Measurements from ENCODE around the gene MRAS.

Gene MRAS

DNA sequence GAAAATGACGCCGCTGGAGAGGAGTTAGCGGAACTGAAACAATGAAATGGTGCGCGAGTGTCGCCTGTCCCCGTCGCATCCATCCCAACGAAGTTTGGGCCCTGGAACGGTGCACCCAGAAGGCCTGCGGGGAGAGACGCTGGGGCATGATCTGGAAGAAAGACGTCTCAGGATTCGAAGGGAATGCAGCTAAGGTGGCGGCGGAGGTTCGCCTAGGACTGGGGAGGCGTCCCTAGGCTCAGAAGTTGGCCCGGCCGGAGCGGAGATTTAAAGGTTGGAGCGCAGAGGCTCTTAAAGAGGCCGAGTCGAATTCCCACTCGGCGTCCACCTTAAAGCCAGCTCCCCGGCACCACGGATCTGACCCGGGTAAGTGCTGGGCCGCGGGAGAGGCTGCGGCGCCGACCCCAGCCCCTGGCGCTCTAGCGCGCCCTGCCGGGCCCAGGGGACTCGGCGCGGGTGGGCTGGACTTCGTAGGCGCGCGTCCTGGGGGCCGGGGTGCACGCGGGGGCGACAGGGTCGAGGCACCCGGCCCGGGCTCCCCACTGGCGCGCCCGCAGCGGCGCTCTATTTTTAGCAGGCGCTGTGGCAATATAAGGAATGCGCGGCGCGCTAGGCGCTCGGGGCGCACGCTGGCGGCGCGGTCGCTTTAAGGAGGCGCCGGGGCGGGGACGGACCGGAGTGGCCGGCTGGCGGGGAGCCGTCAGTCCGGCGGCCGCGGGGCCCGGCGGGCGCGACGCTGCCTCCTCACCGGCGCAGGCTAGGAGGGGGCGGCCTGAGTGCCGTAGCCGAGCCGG, at the start of gene MRAS:
Gene MRAS, plus strand, starts transcription at position 620 of the 794 bp plus-strand sequence. CDS start 24,305 bp downstream, outside the sequence.
- DNase-seq, result peak in 49 of 51 donors; percentile 36 to 86 (median 70)

DNA sequence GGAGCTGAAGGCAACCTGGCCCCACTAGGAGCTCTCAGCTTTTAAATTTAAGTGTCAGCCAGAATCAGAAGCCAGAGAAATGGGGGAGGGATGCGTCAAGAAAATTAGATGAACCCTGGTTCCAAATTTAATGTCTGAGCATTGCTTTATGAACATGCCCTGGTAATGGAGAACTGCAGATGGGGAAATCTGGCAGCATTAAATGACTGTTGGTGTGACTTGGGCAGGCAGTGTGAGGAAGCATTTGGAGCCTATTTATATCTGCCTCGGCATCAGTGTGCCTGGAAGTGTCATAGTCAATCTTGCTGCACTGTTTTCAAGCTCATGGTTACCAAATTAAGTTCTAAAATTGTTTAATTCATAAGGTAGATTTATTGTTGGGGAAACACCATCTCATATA, 47.7 kb upstream of the MRAS start:
- DNase-seq, result peak in 1 of 51 donors; percentile 19

DNA sequence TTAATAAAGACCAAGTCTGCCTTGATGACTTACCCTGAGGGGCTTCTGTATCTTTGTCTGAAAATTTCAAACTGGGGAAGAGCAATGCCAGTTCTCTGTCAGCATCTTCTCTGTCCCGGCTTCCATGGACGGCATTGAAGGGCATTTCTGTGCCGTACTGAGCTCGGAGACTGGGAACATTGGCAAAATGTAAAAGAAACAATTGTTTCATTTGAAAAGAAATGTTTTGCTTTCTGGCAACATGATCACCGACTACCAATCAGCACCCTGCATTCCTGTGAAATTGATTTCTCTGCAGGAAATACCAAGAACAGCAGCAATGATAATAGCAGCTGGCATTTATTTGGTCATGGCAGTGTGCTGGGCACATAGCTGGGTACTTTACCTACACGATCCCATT, 44.9 kb upstream of the MRAS start:
- DNase-seq, result peak in 11 of 51 donors; percentile 7 to 39 (median 15)

DNA sequence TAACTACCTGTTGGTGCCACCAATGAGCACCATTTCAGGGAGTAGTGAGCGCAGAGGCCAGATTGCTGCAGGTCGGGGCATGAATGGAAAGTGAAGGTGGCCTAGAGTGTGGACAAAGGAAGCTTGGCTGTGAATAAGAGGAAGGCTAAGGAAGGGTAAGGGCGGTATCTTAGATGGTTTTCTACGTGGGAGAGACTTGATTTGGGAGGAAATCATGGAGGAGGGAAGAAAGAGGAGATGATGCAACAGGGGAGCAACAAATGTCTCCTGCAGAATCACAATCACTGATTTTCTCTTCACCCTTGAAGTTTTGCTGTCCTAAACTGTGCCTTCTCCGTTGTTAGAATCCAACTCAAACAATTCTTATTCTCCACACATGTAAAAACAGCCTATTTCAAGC, 40.5 kb upstream of the MRAS start:
- DNase-seq, result no peak

DNA sequence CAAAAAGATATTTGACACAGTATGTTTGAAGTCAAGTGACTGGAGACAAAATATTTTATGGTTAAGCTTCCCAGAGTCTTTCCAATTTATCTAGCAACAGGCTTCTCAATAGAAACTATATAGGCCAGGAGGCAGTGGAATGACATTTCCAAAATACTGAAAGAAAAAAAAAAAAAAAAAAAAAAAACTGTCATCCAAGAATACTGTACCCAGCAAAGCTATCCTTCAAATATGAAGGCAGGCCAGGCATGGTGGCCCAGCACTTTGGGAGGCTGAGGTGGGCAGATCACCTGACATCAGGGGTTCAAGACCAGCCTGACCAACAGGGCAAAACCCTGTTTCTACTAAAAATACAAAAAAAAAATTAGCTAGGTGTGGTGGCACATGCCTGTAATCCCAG, 39.6 kb upstream of the MRAS start:
- DNase-seq, result no peak

DNA sequence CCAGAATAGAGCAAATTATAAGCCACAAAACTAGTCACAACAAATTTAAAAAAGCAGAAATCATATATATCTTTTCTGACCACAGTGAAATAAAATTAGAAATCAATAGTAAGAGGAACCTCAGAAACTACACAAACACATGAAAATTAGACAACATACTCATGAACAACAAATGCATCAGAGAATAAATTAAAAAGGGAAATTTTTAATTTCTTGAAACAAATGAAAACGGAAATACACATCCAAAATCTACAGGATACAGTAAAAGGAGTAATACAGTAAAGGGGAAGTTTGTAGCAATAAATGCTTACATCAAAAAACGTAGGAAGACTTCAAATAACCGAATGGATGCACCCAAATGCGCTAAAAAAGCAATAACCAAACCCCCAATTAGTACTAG, 37.9 kb upstream of the MRAS start:
- DNase-seq, result no peak

DNA sequence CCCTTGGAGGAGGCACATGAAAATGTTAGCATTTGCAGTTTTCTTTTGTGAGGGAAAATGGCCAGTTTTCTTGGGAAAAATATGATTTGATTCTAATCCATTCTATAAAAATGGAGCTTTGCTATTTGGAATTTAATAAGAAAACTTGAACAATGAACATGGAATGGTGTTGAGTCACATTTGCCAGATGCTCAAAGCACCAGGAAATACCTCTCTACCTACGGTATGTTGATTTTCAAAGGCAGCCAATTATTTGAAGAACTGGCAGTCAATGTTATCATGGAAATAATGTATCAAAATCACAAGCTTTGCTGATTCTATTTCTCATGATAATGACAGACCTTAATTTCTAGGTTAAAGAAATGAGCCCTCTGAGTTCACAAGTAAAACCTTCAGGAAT, 33.6 kb upstream of the MRAS start:
- DNase-seq, result no peak

DNA sequence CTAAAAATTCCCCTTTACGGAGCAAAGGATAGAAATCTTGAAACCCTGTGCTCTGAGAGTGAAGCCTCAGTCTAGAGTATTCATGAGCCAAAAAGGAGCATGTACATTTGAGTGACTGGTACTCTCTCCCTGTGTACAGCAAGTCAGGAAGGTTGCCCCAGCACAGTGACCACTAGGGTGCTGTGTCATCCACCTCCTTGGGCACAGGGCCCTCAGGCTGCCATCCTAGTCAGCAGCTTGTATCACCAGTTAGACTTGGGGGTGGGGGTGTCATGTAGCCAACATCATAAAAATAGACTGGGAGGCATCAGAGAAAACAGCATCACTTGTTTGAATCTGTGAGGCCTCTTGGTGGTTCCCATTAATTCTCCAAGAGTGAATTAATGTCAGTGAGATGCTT, 30.7 kb upstream of the MRAS start:
- DNase-seq, result no peak

DNA sequence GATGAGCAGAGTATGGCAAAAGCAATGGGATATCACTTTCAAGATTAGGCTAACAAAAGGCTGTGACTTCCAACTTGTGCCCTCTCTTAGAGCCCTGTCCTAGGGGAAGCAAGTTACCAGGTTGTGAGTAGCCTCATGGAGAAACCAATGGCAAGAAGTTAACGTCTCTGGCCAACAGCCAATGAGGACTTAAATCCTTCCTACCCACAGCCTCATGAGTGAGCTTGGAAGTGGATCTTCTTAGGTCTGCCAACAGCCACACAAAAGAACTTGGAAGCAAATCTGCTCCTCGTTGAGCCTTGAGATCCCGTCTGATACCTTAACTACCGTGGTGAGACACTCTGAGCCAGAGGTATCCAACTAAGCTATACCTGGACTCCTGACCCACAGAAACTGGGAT, 24.4 kb upstream of the MRAS start:
- no peak for DNase-seq

DNA sequence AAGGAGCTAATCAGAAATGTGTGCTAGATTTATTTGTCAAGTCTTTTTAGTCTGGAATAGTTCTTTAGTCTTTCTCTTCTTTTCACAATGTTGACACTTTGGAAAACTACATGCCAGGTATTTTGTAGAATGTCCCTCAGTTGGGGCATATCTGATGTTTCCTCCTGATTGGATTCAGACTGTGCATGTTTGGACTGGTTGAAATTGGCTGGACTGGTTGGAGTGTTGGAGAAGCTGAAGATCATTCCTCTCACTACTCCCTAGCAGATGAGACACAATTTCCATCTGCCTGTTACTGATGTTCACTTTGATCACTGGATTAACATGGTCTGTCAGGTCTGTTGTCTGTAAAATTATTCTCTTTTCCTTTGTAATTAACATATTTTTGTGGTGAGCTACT, 22.4 kb upstream of the MRAS start:
- no peak for DNase-seq

DNA sequence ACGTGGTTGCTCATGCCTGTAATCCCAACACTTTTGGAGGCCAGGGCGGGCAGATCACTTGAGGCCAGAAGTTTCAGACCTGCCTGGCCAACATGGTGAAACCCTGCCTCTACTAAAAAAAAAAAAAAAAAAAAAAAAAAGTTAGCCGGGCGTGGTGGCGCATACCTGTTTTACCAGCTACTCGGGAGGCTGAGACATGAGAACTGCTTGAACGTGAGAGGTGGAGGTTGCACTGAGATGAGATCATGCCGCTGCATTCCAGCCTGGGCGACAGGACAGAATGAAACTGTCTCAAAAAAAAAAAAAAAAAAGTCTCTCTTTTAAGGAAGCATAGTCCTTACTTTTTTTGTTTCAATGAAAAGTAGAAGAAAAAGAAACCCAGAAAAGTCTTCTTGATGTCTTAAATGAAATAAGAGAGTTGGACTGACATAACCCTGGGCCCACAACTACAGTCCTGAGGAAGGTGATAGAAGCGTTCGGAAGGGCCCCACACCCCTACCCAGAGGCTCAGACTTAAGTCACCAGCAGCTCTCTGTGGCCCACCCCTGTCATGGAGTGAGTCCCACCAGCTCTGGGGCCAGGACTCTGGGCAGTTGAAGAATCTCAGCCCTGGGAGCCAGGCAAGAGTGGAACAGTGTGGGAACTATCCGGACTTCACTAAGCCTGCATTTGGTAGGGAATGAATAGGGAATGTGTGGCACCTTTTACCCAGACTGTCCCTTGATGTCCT, 21.3 kb upstream of the MRAS start:
- no peak for DNase-seq

DNA sequence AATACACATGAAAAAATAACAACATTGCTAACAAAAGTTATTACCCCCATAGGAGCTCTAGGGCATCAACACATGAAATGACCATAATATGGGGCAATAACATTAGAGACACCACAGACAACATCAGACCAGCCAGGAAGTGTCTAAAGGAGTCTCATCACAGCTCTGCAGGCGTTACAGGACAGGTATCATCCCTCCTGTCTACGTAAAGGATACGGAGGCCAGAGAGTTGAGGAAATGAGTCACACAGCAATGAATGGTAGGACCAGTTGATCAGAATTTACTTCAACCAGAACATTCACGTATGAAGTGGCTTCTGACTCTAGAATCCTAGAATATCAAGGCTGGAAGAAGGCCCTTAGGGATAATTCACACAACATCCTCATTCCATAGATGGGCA, 20.5 kb upstream of the MRAS start:
- no peak for DNase-seq

DNA sequence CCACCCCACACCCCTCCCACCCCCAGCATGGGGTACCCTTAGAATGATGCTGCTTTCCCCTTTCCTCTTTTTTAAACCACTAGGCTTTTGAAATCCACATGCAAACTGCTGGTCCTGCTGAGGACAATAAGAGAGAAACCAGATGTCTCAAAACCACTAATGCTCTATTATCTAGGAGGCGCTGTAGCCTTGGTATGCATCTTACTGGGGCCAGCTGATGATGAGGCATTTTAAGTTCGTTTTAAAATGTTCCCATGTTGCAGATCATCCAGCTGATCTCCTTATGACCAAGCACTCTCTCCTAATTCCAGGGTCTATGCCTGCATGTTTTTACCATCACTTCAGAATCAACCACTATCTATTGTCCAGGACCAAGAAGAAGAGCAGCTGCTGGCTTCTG, 20.0 kb upstream of the MRAS start:
- DNase-seq, result no peak

DNA sequence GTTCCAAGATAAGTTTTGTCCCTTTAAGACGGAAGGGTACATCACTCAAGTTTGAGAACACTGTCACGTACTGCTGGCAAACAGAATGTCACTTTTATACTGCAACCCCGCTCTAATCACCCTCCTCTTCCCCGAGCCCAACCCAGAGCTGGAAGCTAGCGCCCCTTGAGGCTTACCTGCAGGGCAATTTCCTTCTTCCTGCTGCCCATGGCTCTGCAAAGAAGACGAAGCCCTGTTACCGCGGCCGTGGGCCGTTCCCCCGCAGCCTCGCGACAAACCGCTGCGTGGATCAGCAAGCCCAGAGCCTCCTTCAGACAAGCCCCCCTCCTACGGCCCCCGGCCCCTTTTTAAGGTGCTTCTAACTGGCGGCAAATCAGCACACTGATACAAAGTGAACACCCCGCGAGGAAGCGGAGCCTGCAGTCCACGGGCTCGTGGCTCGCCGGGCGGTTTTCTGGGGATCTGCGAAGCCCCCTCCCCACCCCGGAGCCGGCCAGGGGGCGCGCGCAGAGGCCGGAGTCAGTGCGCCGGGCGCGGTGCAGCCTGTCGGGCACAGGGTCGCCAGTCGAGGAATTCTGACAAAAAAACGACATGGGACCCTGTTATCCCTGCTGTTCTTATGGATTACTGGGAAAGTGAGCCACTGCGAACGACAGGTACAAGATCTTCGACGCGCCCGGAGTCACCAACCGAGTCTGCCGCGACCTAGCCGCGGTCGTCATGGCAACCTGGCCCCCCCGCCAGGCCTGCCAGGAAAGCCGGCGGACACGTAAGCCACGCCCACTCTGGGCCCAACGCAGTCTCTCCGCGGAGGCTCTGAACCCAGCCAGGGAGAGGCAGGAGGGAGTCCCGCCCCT, 19.0 kb upstream of the MRAS start, which contains the start of gene NME9:
Gene NME9, minus strand, starts transcription at position 725 of the 857 bp plus-strand sequence. Its CDS starts 516 bp downstream, at position 209.
- peak in 49 of 51 donors; percentile 23 to 92 (median 80) for DNase-seq

DNA sequence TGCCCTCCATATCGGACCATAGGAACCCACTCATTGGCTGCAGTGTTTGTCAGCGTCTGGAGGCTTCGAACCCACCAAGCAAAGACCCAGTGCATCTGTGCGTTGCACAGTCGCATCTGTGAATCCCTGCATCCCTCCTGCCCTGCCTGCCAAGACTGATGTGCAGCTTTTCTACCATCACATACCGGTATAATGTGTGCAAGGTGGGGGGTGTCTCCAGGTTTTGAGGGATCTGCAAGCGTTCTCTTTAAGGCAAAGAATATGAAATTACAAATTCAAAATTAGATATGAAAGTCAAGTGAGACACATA, 18.4 kb upstream of the MRAS start:
- DNase-seq, result no peak

DNA sequence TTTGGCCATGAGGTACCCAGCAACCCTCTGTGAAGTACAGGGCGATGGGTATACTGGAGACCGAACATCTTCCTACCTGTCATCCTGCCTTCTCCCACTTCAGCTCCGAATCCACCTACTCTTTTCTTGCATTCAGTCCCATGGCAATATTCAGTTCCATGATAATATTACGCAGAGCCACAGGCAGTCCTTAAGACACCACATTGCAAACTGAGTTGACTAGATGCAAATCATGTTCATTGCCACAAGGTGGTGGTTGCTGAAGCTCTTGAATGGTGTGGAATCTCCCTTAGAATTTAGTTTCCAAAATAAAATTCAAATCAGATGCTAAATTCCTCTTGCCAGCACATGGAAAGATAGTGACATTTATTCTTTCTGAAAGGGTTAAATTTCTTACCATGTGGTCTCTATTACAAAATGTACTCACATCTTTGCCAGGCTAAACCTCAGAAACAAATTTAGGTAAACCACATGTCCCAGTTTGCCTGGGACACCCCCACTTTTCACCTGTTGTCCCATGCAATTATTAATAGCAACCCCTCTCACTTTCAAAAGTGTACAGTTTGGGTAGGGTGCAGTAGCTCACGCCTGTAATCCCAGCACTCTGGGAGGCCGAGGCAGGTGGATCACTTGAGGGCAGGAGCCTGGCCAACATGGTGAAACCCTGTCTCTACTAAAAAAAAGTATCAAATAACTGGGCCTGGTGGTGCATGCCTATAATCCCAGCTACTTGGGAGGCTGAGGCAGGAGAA, 17.1 kb upstream of the MRAS start:
- peak in 2 of 51 donors; percentile 17 to 30 for DNase-seq

DNA sequence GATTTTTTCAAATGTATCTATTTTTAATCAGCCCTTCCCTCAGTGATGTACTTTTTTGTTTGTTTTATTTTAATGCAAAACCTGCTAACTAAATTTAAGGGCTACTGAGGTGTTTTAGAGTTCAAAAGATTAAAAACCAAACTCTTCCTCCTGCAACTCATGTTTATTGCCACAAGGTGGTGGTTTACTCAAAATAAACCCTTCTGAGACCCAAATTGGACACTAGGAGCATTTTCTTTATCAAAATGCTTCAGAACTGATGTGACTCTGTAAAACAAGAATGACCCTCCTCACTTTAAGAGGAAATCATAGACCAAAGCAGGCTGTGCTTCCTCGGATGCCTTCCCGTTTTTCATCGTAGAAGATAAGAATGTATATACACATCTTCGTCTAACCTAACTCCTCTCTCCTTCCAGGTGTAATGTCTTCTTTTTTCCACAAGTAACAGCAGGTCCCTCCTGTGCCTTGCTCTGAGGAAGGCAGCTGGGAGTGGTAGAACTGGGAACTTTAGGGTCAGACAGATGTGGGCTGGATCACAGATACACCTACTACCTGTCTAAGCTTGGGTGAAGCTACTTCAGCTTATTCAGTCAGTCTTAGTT, 15.8 kb upstream of the MRAS start:
- peak in 1 of 51 donors; percentile 20 for DNase-seq

DNA sequence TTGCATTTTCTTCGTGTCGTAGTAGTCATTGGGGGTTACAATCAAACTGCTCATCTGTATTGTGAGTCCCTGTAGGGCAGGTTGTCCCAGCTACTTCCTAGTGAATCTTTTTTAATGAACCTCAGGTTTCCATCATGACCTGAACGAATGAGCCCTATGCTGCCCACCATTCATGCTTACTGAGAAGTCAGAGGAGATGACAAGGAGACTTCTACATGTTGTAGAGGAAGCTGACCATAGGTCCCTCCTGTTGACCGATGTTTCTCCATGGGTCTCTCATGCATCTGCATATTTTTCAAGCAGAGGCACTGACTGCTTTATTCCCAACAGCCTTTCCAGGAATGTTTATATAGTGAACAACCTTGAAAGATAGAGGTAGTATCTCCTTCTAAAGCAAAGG, 13.8 kb upstream of the MRAS start:
- DNase-seq, result no peak

DNA sequence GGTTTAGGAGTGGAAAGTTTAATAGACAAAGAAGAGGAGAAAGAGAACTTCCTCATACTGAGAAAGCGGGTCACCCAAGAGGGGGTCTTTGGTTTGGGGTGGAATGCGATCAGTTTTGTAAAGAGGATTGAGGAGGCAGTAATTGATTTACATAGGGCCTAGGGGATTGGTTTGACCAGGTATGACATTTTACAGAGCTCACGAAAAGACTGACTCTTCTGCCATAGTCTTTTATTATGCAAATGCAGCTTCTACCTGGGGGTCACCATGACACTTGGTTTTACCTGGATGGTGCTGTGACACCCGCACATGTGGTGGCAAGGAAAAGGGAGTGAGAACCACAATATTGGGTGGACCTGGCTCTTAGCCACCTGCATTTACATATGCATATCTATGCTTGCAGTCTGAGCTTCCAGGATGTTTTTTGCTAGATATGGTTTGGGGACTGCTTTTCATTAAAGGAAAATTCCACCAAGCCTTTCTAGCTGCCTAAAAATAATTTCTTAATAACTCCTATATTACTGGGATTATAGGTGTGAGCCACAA, 11.9 kb upstream of the MRAS start:
- no peak for DNase-seq

DNA sequence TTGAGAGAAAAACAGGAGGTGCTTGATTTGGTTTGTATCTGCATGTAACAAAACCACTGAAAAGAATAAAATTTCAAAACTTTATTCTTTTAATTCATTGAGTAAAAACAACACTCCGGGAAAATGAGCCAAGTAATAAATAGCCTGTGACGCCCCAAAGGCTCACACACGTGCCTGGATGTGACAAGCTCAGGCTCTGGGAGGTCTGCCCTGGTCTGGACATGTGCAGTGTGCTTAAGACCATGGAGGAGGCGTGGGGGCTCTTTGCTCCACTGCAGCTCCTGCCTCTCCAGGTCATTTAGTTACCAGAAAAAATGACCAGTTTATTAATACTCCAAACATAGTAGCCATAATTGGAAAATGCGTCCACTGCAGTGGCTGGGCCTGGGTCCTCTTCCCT, 10.1 kb upstream of the MRAS start:
- no peak for DNase-seq

DNA sequence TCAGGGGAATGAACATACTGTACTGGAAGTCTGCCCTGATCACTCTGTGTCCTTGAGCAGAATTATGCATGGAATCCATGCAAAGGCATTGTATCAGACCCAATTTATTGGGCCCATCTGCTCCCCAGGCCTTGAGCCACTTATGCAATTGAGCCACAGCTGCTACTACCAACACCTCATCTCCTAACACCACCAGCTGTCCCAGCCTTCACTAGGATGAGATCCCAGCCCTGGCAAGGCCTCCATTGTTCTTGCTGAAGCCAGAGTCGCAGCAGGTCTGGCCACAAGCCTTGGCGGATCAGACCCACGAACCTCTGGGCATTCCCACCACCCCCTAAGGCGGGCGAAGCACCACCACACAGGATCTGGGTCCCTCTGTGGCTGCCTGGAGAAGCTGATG, 9.6 kb upstream of the MRAS start:
- no peak for DNase-seq

All from hypothalamus (tissue), 51 donors.